Tibial artery (tissue), 4 donors: ENCODE measurements around the gene ADARB2.

ENCODE experiments used
- DNase-seq, 2 donors: peaks; one replicate each; pipeline ENCODE4 v3.0.0-alpha.2; 2019
- H3K27ac ChIP-seq, 2 donors: fragments of 200-600 bp; sonication (generic) in 1 of 2; 1 replicate in 1 of 2; 2 replicates in 1 of 2; pipeline ENCODE4 v1.5.1; 2018 to 2019; ENCODE audit warnings: mild to moderate bottlenecking in 1 of 2
- H3K27me3 ChIP-seq, 2 donors: fragments of 200-600 bp; sonication (generic) in 1 of 2; one replicate each; pipeline versions ENCODE4 v1.5.1 to v1.6.0; 2016 to 2019
- H3K36me3 ChIP-seq, 3 donors: fragments of 200-600 bp; sonication (generic) in 2 of 3; one replicate each; pipeline ENCODE4 v1.5.1; 2016 to 2019; ENCODE audit warnings: mild to moderate bottlenecking in 2 of 3
- H3K4me1 ChIP-seq, 4 donors: fragments of 200-600 bp; sonication (generic) in 2 of 4; 1 replicate in 3 of 4; 2 replicates in 1 of 4; pipeline ENCODE4 v1.5.1; 2016 to 2019
- H3K4me3 ChIP-seq, 2 donors: fragments of 200-600 bp; sonication (generic) in 1 of 2; 1 replicate in 1 of 2; 2 replicates in 1 of 2; pipeline ENCODE4 v1.5.1; 2018 to 2019; ENCODE audit warnings: mild to moderate bottlenecking in 2 of 2
- H3K9me3 ChIP-seq, 3 donors: fragments of 200-600 bp; sonication (generic) in 1 of 3; one replicate each; pipeline ENCODE4 v1.5.1; 2016 to 2019
- intact Hi-C: fragments of 100-400 bp; cut with DNase I; formaldehyde crosslinking; loops from one replicate; pipeline ENCODE4 v1.15.0; 2023; ENCODE audit warnings: low total_unique reads
- TF ChIP-seq, protein P1 (sequence below), 2 experiments: fragments of 200-600 bp in 1 of 2; fragments of 450-650 bp in 1 of 2; IDR thresholded peaks; one replicate each; pipeline ENCODE4 v1.5.1; 2017 to 2019; ENCODE audit warnings: antibody characterized with exemption in 2 of 2, mild to moderate bottlenecking in 1 of 2, moderate library complexity in 1 of 2

The ADARB2 gene

DNA sequence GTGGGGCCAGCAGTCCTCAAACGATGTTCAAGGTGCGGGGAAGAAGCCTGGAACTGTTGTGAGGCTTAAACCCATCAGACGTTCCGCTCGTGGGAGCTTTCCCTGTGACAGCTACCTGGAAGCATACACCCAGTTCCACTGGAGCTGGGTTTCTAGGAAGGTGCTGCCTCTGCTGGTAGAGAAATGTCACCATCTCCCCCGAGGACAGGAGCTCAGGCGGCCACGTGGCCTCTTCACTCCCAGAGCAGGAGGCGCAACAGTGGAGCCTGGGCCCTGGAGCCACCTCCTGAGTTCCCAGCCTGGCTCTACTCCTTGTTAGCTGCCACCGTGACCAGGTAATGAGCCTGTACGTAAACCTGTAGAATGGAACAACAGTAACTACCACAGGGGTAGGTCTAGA is 156.1 kb downstream of the ADARB2 start:
- Histone ChIP-seq H3K36me3 (no peaks in the 10 kb centered on the region), H3K4me1 (no peaks in the 10 kb centered on the region), H3K27me3 (peaks cover 0 to 5% of the 10 kb centered on the region in 2 donors), H3K4me3 (no peak overlapping the region), H3K27ac (no peak overlapping the region), H3K9me3 (no peaks in the 10 kb centered on the region)
- TF ChIP-seq, protein P1, sequence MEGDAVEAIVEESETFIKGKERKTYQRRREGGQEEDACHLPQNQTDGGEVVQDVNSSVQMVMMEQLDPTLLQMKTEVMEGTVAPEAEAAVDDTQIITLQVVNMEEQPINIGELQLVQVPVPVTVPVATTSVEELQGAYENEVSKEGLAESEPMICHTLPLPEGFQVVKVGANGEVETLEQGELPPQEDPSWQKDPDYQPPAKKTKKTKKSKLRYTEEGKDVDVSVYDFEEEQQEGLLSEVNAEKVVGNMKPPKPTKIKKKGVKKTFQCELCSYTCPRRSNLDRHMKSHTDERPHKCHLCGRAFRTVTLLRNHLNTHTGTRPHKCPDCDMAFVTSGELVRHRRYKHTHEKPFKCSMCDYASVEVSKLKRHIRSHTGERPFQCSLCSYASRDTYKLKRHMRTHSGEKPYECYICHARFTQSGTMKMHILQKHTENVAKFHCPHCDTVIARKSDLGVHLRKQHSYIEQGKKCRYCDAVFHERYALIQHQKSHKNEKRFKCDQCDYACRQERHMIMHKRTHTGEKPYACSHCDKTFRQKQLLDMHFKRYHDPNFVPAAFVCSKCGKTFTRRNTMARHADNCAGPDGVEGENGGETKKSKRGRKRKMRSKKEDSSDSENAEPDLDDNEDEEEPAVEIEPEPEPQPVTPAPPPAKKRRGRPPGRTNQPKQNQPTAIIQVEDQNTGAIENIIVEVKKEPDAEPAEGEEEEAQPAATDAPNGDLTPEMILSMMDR (IDR thresholded peaks at IDR 0.05) = no peak
- no peak for DNase-seq
- intact Hi-C loops = no loop called here

DNA sequence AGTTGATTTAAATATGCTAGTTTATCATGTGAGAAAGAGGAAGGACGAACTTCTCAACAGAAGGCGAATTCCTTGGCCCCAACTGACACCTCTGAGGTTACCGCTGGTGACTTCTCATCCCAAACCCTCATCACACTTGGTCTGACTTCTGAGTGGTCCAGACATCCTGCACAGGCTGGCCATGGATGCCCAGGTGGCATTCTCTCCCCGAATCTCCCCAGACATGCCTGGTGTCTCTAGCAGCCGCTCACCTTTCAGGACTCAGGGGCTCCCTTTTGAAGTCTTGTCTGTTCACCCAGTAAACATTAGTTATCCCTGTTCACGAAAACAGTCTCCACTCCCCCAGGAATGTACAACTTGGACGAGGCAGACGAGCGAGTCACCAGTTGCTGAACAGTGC is 157.7 kb downstream of the ADARB2 start:
- no peak for DNase-seq
- Histone ChIP-seq H3K27ac (no peak overlapping the region), H3K27me3 (peaks cover 0 to 10% of the 10 kb centered on the region in 2 donors), H3K9me3 (no peaks in the 10 kb centered on the region), H3K36me3 (no peaks in the 10 kb centered on the region), H3K4me3 (no peak overlapping the region), H3K4me1 (no peaks in the 10 kb centered on the region)
- TF ChIP-seq, protein P1 (IDR thresholded peaks at IDR 0.05) = no peak
- intact Hi-C loops = no loop called here

DNA sequence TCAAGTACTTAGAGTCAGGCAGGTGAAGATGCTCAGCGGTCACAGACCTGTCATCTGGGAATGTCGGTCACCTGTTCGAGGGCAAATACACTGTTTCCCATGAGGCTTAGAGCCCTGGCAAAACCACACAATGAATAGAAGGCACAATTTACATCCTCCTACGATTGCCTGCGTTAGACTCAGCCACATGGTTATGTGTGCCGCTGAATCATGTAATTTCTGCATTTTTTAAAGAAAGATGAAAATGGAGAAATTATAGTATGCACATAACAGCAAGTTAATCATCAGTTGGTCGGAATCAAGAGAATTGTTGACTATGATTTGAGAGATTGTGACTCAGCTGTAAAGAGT is 158.2 kb downstream of the ADARB2 start:
- Histone ChIP-seq H3K4me3 (no peak overlapping the region), H3K4me1 (no peaks in the 10 kb centered on the region), H3K36me3 (no peaks in the 10 kb centered on the region), H3K9me3 (no peaks in the 10 kb centered on the region), H3K27ac (no peak overlapping the region), H3K27me3 (peaks cover 0 to 10% of the 10 kb centered on the region in 2 donors)
- intact Hi-C loops = no loop called here
- DNase-seq = no peak
- TF ChIP-seq, protein P1 (IDR thresholded peaks at IDR 0.05) = no peak

DNA sequence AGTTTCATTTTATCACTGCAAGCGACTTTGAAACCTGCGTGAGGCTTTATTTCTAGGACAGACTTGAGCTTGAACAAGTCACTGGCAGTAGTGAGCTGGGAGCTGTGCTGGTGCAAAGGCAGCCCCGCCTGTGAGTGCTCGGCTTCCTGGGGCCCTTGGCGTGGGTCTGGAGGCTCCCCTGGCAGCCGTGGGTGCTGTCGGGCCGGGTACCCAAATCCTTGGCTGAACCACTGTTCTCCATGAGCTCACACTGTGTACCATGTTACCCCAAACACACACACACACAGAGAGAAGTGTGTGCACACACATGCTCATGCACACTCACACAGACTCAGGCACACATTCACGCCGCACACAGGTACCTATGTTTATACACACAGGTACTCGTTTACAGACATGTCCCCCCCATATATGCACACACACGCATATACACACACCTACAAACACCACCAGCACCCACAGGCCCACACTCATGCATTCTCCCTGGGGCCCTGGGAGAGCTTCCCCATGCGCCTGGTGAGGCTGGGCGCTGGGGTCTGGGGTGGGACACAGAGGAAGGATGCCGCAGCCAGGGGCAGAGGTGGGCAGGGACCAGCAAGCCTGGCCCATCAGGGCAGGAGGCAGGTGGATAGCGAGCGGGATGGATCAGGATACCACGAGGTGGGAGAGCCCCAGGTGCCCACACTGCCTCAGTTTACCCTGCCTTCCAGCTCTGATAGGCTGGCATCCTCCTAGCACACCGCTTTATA is 158.8 kb downstream of the ADARB2 start:
- intact Hi-C loops = no loop called here
- TF ChIP-seq, protein P1 (IDR thresholded peaks at IDR 0.05) = no peak
- no peak overlapping the region for H3K27ac ChIP-seq
- H3K9me3 ChIP-seq = no peaks in the 10 kb centered on the region
- no peak overlapping the region for H3K4me3 ChIP-seq
- H3K36me3 ChIP-seq = no peaks in the 10 kb centered on the region
- peaks cover 0 to 10% of the 10 kb centered on the region in 2 donors for H3K27me3 ChIP-seq
- no peaks in the 10 kb centered on the region for H3K4me1 ChIP-seq
- peak in 1 of 2 donors; percentile 10 for DNase-seq

DNA sequence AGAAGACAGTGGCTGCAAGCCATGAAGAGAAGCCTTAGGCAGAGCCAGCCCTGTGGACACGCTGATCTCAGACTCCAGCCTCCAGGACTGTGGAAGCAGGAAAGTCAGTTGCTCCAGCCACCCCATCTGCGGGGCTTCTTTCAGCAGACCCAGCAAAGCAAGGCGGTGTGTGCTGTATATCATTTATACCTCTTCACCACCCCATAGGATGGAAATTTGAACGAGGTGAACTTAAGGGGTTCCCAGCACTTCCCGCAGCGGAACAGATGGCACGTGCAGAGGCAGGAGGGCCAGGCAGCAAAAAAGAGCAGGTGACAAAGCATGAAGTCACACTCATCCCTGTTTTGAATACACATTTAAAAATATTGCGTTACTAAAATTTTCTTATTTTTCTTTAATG is 159.4 kb downstream of the ADARB2 start:
- no peaks in the 10 kb centered on the region for H3K36me3 ChIP-seq
- intact Hi-C loops = no loop called here
- no peak overlapping the region for H3K4me3 ChIP-seq
- TF ChIP-seq, protein P1 (IDR thresholded peaks at IDR 0.05) = no peak
- H3K27ac ChIP-seq = no peak overlapping the region
- peaks cover 0 to 10% of the 10 kb centered on the region in 2 donors for H3K27me3 ChIP-seq
- no peak for DNase-seq
- H3K9me3 ChIP-seq = no peaks in the 10 kb centered on the region
- H3K4me1 ChIP-seq = no peaks in the 10 kb centered on the region
